GM13977 (cell line): ENCODE data around the gene C19orf85.
"Not testable (repeated sequence)": the region's sequence is repeated elsewhere in the genome, so short reads cannot be mapped to it uniquely, and the experiment has no call there.

Experiments used
- DNase-seq: peaks from one replicate; pipeline ENCODE4 v3.0.0; 2012; ENCODE audit warnings: low spot score
- CTCF ChIP-seq: IDR thresholded peaks from 2 replicates; pipeline ENCODE4 v1.5.1; 2012; ENCODE audit warnings: mild to moderate bottlenecking, control low read depth; ENCODE audit not compliant: insufficient read depth; ENCODE audit errors: extremely low read depth, missing control alignments
- in situ Hi-C: fragments of 300-500 bp; cut with MboI; formaldehyde crosslinking; loops from one replicate; pipeline ENCODE4 v1.12.0; 2022; ENCODE audit warnings: low sequenced_read_pairs, low pct_unique_long_range_greater_than_20kb, mixed read lengths, inconsistent platforms; ENCODE audit not compliant: unreplicated experiment

Gene C19orf85

GRCh38 chr19:55432241-55432959 is 32.2 kb downstream of the C19orf85 start:
- peak; percentile 42 for DNase-seq
- in situ Hi-C loops = no loop called here
- TF ChIP-seq CTCF = no peak

GRCh38 chr19:55431183-55431582 is 33.4 kb downstream of the C19orf85 start:
- DNase-seq = no peak
- in situ Hi-C loops = no loop called here
- no peak for TF ChIP-seq CTCF

GRCh38 chr19:55426042-55426441 is 38.5 kb downstream of the C19orf85 start:
- no peak for DNase-seq
- in situ Hi-C loops = no loop called here
- TF ChIP-seq CTCF = no peak

- in situ Hi-C loops = no loop called here
These were observed 40.0 kb downstream of the C19orf85 start for GRCh38 chr19:55424518-55424917.

GRCh38 chr19:55423225-55424005 is 41.1 kb downstream of the C19orf85 start:
- in situ Hi-C loops = no loop called here
- TF ChIP-seq CTCF = no peak
- no peak for DNase-seq

More at GRCh38 chr19:55424518-55424917, 40.0 kb downstream of the C19orf85 start:
- no peak for DNase-seq
- no peak for TF ChIP-seq CTCF

GRCh38 chr19:55421281-55421680 is 43.3 kb downstream of the C19orf85 start:
- in situ Hi-C loops, DNase-seq: not testable (repeated sequence)

- DNase-seq = no peak
- in situ Hi-C loops = no loop called here
- TF ChIP-seq CTCF = no peak
These were observed 44.8 kb downstream of the C19orf85 start for GRCh38 chr19:55419624-55420236.
